HEK293T (cell line): ENCODE data around the gene ALG12.

Experiments used
- CTCF ChIA-PET: fragments of 350-600 bp; formaldehyde crosslinking; extraction: SDS; loops from one replicate; lab custom pipeline; 2021; ENCODE audit warnings: antibody characterized with exemption, inconsistent platforms; lab: Yijun Ruan, JAX
- POLR2A ChIA-PET: fragments of 350-600 bp; formaldehyde crosslinking; extraction: SDS; loops from one replicate; lab custom pipeline; 2020; ENCODE audit warnings: antibody characterized with exemption, inconsistent platforms; lab: Yijun Ruan, JAX
- DNase-seq: peaks from one replicate; pipeline ENCODE4 v3.0.0; 2012; ENCODE audit warnings: mixed read lengths; ENCODE audit errors: extremely low spot score
- ARNT ChIP-seq: fragments of 450-650 bp; IDR thresholded peaks from 2 replicates; pipeline ENCODE4 v1.6.1; 2017; ENCODE audit warnings: mild to moderate bottlenecking
- BHLHE40 ChIP-seq: fragments of 450-650 bp; IDR thresholded peaks from 2 replicates; pipeline ENCODE4 v1.6.1; 2016; ENCODE audit warnings: mild to moderate bottlenecking, moderate library complexity, borderline replicate concordance
- CTBP1 ChIP-seq: fragments of 450-650 bp; IDR thresholded peaks from 2 replicates; pipeline ENCODE4 v1.6.1; 2016; ENCODE audit warnings: borderline replicate concordance
- ELF4 ChIP-seq: fragments of 450-650 bp; IDR thresholded peaks from 2 replicates; pipeline ENCODE4 v1.6.1; 2017; ENCODE audit warnings: antibody characterized with exemption
- FOXA1 ChIP-seq: fragments of 450-650 bp; IDR thresholded peaks from 2 replicates; pipeline ENCODE4 v1.6.1; 2016; ENCODE audit warnings: mild to moderate bottlenecking
- FOXK2 ChIP-seq: fragments of 450-650 bp; IDR thresholded peaks from 2 replicates; pipeline ENCODE4 v1.6.1; 2016; ENCODE audit warnings: mild to moderate bottlenecking
- FOXM1 ChIP-seq: fragments of 450-650 bp; IDR thresholded peaks from 2 replicates; pipeline ENCODE4 v1.6.1; 2017; ENCODE audit warnings: mild to moderate bottlenecking, borderline replicate concordance
- HDGF ChIP-seq: fragments of 450-650 bp; IDR thresholded peaks from 2 replicates; pipeline ENCODE4 v1.6.1; 2017; ENCODE audit warnings: antibody characterized with exemption, borderline replicate concordance
- L3MBTL2 ChIP-seq: fragments of 450-650 bp; conservative IDR thresholded peaks from 2 replicates; pipeline ENCODE4 v1.6.1; 2016; ENCODE audit warnings: mild to moderate bottlenecking
- LEF1 ChIP-seq: fragments of 450-650 bp; IDR thresholded peaks from 2 replicates; pipeline ENCODE4 v1.6.1; 2017; ENCODE audit warnings: mild to moderate bottlenecking, borderline replicate concordance
- NFRKB ChIP-seq: fragments of 450-650 bp; IDR thresholded peaks from 2 replicates; pipeline ENCODE4 v1.6.1; 2016; ENCODE audit warnings: mild to moderate bottlenecking, moderate library complexity
- SP1 ChIP-seq: fragments of 450-650 bp; IDR thresholded peaks from 2 replicates; pipeline ENCODE4 v1.6.1; 2017
- SUZ12 ChIP-seq: fragments of 450-650 bp; IDR thresholded peaks from 2 replicates; pipeline ENCODE4 v1.6.1; 2016; ENCODE audit warnings: mild to moderate bottlenecking
- TARDBP ChIP-seq: fragments of 450-650 bp; IDR thresholded peaks from 2 replicates; pipeline ENCODE4 v1.6.1; 2016
- ZNF384 ChIP-seq: fragments of 450-650 bp; IDR thresholded peaks from 2 replicates; pipeline ENCODE4 v1.6.1; 2016
- TF ChIP-seq, protein P1 (sequence below): fragments of 450-650 bp; IDR thresholded peaks from 2 replicates; pipeline ENCODE4 v1.6.1; 2016

ALG12 gene

GRCh38 chr22:49962012-49962750, 43.9 kb upstream of the ALG12 start:
- TF ChIP-seq ELF4 = no peak
- TF ChIP-seq HDGF = 0 out of 2 replicates have a peak, but pooled peaks have one; percentile 41
- DNase-seq = peak; percentile 57
- ChIA-PET CTCF (no interaction called here), POLR2A (interaction anchor here (0.7 to 1.5 kb wide), 5 partner anchors 9 to 379 kb away, joined by 3 to 5 read pairs (median 4); no protein-coding TSS in a partner anchor)

GRCh38 chr22:49961601-49962011, 43.4 kb upstream of the ALG12 start:
- DNase-seq = no peak
- ChIA-PET CTCF (no interaction called here), POLR2A (interaction anchor here (0.7 to 2.9 kb wide), 7 partner anchors 8 to 379 kb away, joined by 3 to 10 read pairs (median 4); no protein-coding TSS in a partner anchor)
- TF ChIP-seq CTBP1 = no peak
- no peak for TF ChIP-seq TARDBP
- no peak for TF ChIP-seq L3MBTL2

GRCh38 chr22:49961005-49961600, 42.9 kb upstream of the ALG12 start:
- no peak for DNase-seq
- ChIA-PET POLR2A (interaction anchor here (1.0 to 2.9 kb wide), 7 partner anchors 9 to 46 kb away, joined by 3 to 10 read pairs (median 4); no protein-coding TSS in a partner anchor), CTCF (no interaction called here)
- no peak for TF ChIP-seq ARNT
- no peak for TF ChIP-seq CTBP1
- TF ChIP-seq LEF1 = no peak
- TF ChIP-seq L3MBTL2 = 0 out of 2 replicates have a peak, but pooled peaks have one; percentile 24
- TF ChIP-seq ELF4 = no peak
- TF ChIP-seq FOXM1 = no peak
- TF ChIP-seq SUZ12 = no peak
- TF ChIP-seq FOXA1 = no peak

- POLR2A ChIA-PET = interaction anchor here (1.0 to 2.9 kb wide), 4 partner anchors 8 to 23 kb away, joined by 3 to 10 read pairs (median 6); no protein-coding TSS in a partner anchor
Measured at GRCh38 chr22:49960159-49961004, 42.1 kb upstream of the ALG12 start, which contains the start of gene PIM3. PIM3 (plus strand) TSS chr22:49960772; CDS start chr22:49960948, 176 bp downstream.

GRCh38 chr22:49959782-49960158, 41.5 kb upstream of the ALG12 start:
- CTCF ChIA-PET = no interaction called here
- TF ChIP-seq NFRKB (no peak), ELF4 (no peak), SP1 (no peak), HDGF (no peak), FOXA1 (no peak), ZNF384 (no peak), TARDBP (no peak)
- DNase-seq = no peak
- POLR2A ChIA-PET = interaction anchor here (0.8 to 2.9 kb wide), 5 partner anchors 7 to 23 kb away, joined by 3 to 10 read pairs (median 3); no protein-coding TSS in a partner anchor

More at GRCh38 chr22:49960159-49961004, 42.1 kb upstream of the ALG12 start, which contains the start of gene PIM3:
- TF ChIP-seq L3MBTL2 (no peak; the same call in 1 of the 2 replicates), LEF1 (peak; percentile 79; the same call in 1 of the 2 replicates), ARNT (peak; percentile 58; the same call in 1 of the 2 replicates), FOXK2 (no peak), ELF4 (no peak), FOXA1 (no peak), FOXM1 (peak; percentile 55), ZNF384 (no peak), SP1 (no peak), HDGF (no peak), NFRKB (no peak)
- TF ChIP-seq, protein P1, sequence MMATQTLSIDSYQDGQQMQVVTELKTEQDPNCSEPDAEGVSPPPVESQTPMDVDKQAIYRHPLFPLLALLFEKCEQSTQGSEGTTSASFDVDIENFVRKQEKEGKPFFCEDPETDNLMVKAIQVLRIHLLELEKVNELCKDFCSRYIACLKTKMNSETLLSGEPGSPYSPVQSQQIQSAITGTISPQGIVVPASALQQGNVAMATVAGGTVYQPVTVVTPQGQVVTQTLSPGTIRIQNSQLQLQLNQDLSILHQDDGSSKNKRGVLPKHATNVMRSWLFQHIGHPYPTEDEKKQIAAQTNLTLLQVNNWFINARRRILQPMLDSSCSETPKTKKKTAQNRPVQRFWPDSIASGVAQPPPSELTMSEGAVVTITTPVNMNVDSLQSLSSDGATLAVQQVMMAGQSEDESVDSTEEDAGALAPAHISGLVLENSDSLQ = no peak
- CTCF ChIA-PET = no interaction called here
- peak; percentile 95 for DNase-seq

GRCh38 chr22:49958931-49959781, 40.9 kb upstream of the ALG12 start:
- ChIA-PET CTCF (no interaction called here), POLR2A (interaction anchor here (0.8 to 2.9 kb wide), 3 partner anchors 9 to 11 kb away, joined by 3 to 10 read pairs (median 3); no protein-coding TSS in a partner anchor)
- TF ChIP-seq SUZ12 = no peak
- no peak for TF ChIP-seq TARDBP
- no peak for TF ChIP-seq FOXA1
- no peak for TF ChIP-seq LEF1
- TF ChIP-seq ARNT = no peak
- TF ChIP-seq, protein P1 = no peak
- no peak for TF ChIP-seq ELF4
- TF ChIP-seq L3MBTL2 = no peak
- no peak for TF ChIP-seq BHLHE40
- TF ChIP-seq SP1 = no peak
- no peak for TF ChIP-seq NFRKB
- TF ChIP-seq FOXK2 = no peak
- TF ChIP-seq CTBP1 = no peak
- no peak for DNase-seq
